SH-SY5Y (cell line): ENCODE measurements around the gene LSAMP.

Experiments used
- GATA2 ChIP-seq: IDR thresholded peaks from 2 replicates; pipeline ENCODE4 v1.6.1; 2011; ENCODE audit warnings: mild to moderate bottlenecking, low read depth, low read length
- GATA3 ChIP-seq: IDR thresholded peaks from 2 replicates; pipeline ENCODE4 v1.6.1; 2011; ENCODE audit warnings: low read depth, mild to moderate bottlenecking, low read length, moderate library complexity

GRCh38 chr3:116165641-116166040, 279.6 kb downstream of the LSAMP start:
- no peak for TF ChIP-seq GATA2
- no peak for TF ChIP-seq GATA3
